Measurements from ENCODE around the gene PARD3. TPM values are rescaled to one million over a fixed set of nuclear protein-coding genes. Genes with fewer than 3 reads are reported as not detected.

Gene PARD3
- total RNA-seq, 1 donor from 2014 or later: 37.5 TPM

- no peaks in the 10 kb centered on the region for H3K36me3 ChIP-seq
- no peaks in the 10 kb centered on the region for H3K27me3 ChIP-seq
- no peak overlapping the region for H3K27ac ChIP-seq
- no peaks in the 10 kb centered on the region for H3K4me1 ChIP-seq
- no peak for TF ChIP-seq CTCF (IDR thresholded peaks at IDR 0.05)
- DNase-seq (ENCODE audit: low spot score in 2 of 2): no peak
- H3K9me3 ChIP-seq: no peaks in the 10 kb centered on the region
- intact Hi-C loops (cut with DNase I): no loop called here
- no peak overlapping the region for H3K4me3 ChIP-seq
Measured at GRCh38 chr10:34644224-34644623, 170.9 kb downstream of the PARD3 start.

GRCh38 chr10:34643620-34644019 is 171.5 kb downstream of the PARD3 start:
- no peak for DNase-seq (ENCODE audit: low spot score in 2 of 2)
- no peaks in the 10 kb centered on the region for H3K36me3 ChIP-seq
- intact Hi-C loops (cut with DNase I): no loop called here
- H3K4me1 ChIP-seq: no peaks in the 10 kb centered on the region
- H3K27me3 ChIP-seq: no peaks in the 10 kb centered on the region
- no peaks in the 10 kb centered on the region for H3K9me3 ChIP-seq
- H3K4me3 ChIP-seq: no peak overlapping the region
- no peak for TF ChIP-seq CTCF (IDR thresholded peaks at IDR 0.05)
- H3K27ac ChIP-seq: no peak overlapping the region

- H3K27me3 ChIP-seq: no peaks in the 10 kb centered on the region
- H3K27ac ChIP-seq: no peak overlapping the region
- no peaks in the 10 kb centered on the region for H3K9me3 ChIP-seq
- no peak for TF ChIP-seq CTCF (IDR thresholded peaks at IDR 0.05)
- H3K36me3 ChIP-seq: no peaks in the 10 kb centered on the region
- no peak overlapping the region for H3K4me3 ChIP-seq
- intact Hi-C loops (cut with DNase I): no loop called here
- DNase-seq (ENCODE audit: low spot score in 2 of 2): no peak
- peaks cover 0 to 11% of the 10 kb centered on the region in 2 donors for H3K4me1 ChIP-seq
Measured at GRCh38 chr10:34641913-34642558, 173.1 kb downstream of the PARD3 start.

- Histone ChIP-seq H3K4me1 (peaks cover 0 to 11% of the 10 kb centered on the region in 2 donors), H3K36me3 (no peaks in the 10 kb centered on the region), H3K27ac (no peak overlapping the region), H3K9me3 (no peaks in the 10 kb centered on the region), H3K4me3 (no peak overlapping the region), H3K27me3 (no peaks in the 10 kb centered on the region)
- TF ChIP-seq CTCF (IDR thresholded peaks at IDR 0.05): no peak
- DNase-seq (ENCODE audit: low spot score in 2 of 2): no peak
- intact Hi-C loops (cut with DNase I): no loop called here
Measured at GRCh38 chr10:34641147-34641912, 173.8 kb downstream of the PARD3 start.

- Histone ChIP-seq H3K4me1 (peaks cover 0 to 11% of the 10 kb centered on the region in 2 donors), H3K9me3 (no peaks in the 10 kb centered on the region), H3K27me3 (no peaks in the 10 kb centered on the region), H3K4me3 (no peak overlapping the region), H3K27ac (peak overlapping the region in 1 of 2 donors; percentile 32), H3K36me3 (no peaks in the 10 kb centered on the region)
- DNase-seq (ENCODE audit: low spot score in 2 of 2): peak in 1 of 2 donors; percentile 92
- intact Hi-C loops (cut with DNase I): loop anchor here (1.0 to 10.0 kb wide), 4 partner anchors 111 to 1444 kb away; partner anchors contain the start of gene NRP1
- peak; percentile 84 to 91 (median 89) for TF ChIP-seq CTCF (IDR thresholded peaks at IDR 0.05)
Measured at GRCh38 chr10:34638406-34639054, 176.6 kb downstream of the PARD3 start.
